Skeletal muscle satellite cell (primary cell): ENCODE data around the gene NHLRC4.

Experiments
- H3K27me3 ChIP-seq: 2 replicates; pipeline ENCODE4 v1.7.0; 2013; ENCODE audit warnings: low read length; ENCODE audit not compliant: control insufficient read depth, insufficient read depth
- H3K36me3 ChIP-seq: 2 replicates; pipeline ENCODE4 v1.7.0; 2013; ENCODE audit warnings: mild to moderate bottlenecking, control low read depth, low read length; ENCODE audit not compliant: insufficient read depth
- H3K4me1 ChIP-seq: 2 replicates; pipeline ENCODE4 v1.7.0; 2013; ENCODE audit warnings: low read length; ENCODE audit not compliant: control insufficient read depth, insufficient read depth
- H3K4me2 ChIP-seq: 2 replicates; pipeline ENCODE4 v1.7.0; 2013; ENCODE audit warnings: mild to moderate bottlenecking, low read length
- H3K4me3 ChIP-seq: 2 replicates; pipeline ENCODE4 v1.7.0; 2013; ENCODE audit warnings: low read length
- H3K9ac ChIP-seq: 2 replicates; pipeline ENCODE4 v1.7.0; 2013; ENCODE audit warnings: mild to moderate bottlenecking, low read depth, low read length, moderate library complexity
- H3K9me3 ChIP-seq: replicated peaks from 2 replicates; pipeline ENCODE4 v1.7.0; 2013; ENCODE audit warnings: mild to moderate bottlenecking, control low read depth, low read length

The NHLRC4 gene

GRCh38 chr16:576197-576822 is 9.5 kb downstream of the NHLRC4 start:
- peaks cover 23% of the 10 kb centered on the region for H3K36me3 ChIP-seq
- H3K4me2 ChIP-seq: no peak overlapping the region
- H3K9me3 ChIP-seq: no peaks in the 10 kb centered on the region
- H3K4me3 ChIP-seq: no peak overlapping the region
- H3K27me3 ChIP-seq: no peaks in the 10 kb centered on the region
- H3K4me1 ChIP-seq: peaks cover 4% of the 10 kb centered on the region
- H3K9ac ChIP-seq: no peak overlapping the region

GRCh38 chr16:576823-577201 is 10.0 kb downstream of the NHLRC4 start:
- H3K4me3 ChIP-seq: no peak overlapping the region
- H3K9me3 ChIP-seq: no peaks in the 10 kb centered on the region
- H3K36me3 ChIP-seq: peaks cover 23% of the 10 kb centered on the region
- H3K9ac ChIP-seq: no peak overlapping the region
- H3K4me2 ChIP-seq: no peak overlapping the region
- H3K27me3 ChIP-seq: no peaks in the 10 kb centered on the region
- no peaks in the 10 kb centered on the region for H3K4me1 ChIP-seq

- H3K9ac ChIP-seq: no peak overlapping the region
- no peak overlapping the region for H3K4me2 ChIP-seq
- H3K4me3 ChIP-seq: no peak overlapping the region
- H3K4me1 ChIP-seq: no peaks in the 10 kb centered on the region
- H3K9me3 ChIP-seq: no peaks in the 10 kb centered on the region
- H3K36me3 ChIP-seq: peaks cover 19% of the 10 kb centered on the region
- no peaks in the 10 kb centered on the region for H3K27me3 ChIP-seq
Measured at GRCh38 chr16:577796-578195, 11.0 kb downstream of the NHLRC4 start.

GRCh38 chr16:578232-578869 is 11.5 kb downstream of the NHLRC4 start:
- no peak overlapping the region for H3K4me2 ChIP-seq
- H3K36me3 ChIP-seq: peaks cover 24% of the 10 kb centered on the region
- H3K4me1 ChIP-seq: no peaks in the 10 kb centered on the region
- no peaks in the 10 kb centered on the region for H3K9me3 ChIP-seq
- no peaks in the 10 kb centered on the region for H3K27me3 ChIP-seq
- no peak overlapping the region for H3K9ac ChIP-seq
- H3K4me3 ChIP-seq: no peak overlapping the region

GRCh38 chr16:578870-579405 is 12.1 kb downstream of the NHLRC4 start:
- Histone ChIP-seq H3K9ac (no peak overlapping the region), H3K4me3 (no peak overlapping the region), H3K4me1 (no peaks in the 10 kb centered on the region), H3K36me3 (peaks cover 24% of the 10 kb centered on the region), H3K27me3 (no peaks in the 10 kb centered on the region), H3K4me2 (peak overlapping the region; percentile 68), H3K9me3 (no peaks in the 10 kb centered on the region)

- H3K27me3 ChIP-seq: no peaks in the 10 kb centered on the region
- peaks cover 2% of the 10 kb centered on the region for H3K4me1 ChIP-seq
- H3K36me3 ChIP-seq: peaks cover 11% of the 10 kb centered on the region
- H3K4me3 ChIP-seq: no peak overlapping the region
- H3K9me3 ChIP-seq: no peaks in the 10 kb centered on the region
- H3K9ac ChIP-seq: no peak overlapping the region
- no peak overlapping the region for H3K4me2 ChIP-seq
Measured at GRCh38 chr16:580141-580945, 13.5 kb downstream of the NHLRC4 start.

- H3K4me1 ChIP-seq: peaks cover 8% of the 10 kb centered on the region
- H3K27me3 ChIP-seq: no peaks in the 10 kb centered on the region
- H3K4me3 ChIP-seq: no peak overlapping the region
- H3K9me3 ChIP-seq: no peaks in the 10 kb centered on the region
- H3K36me3 ChIP-seq: peaks cover 8% of the 10 kb centered on the region
- no peak overlapping the region for H3K9ac ChIP-seq
- no peak overlapping the region for H3K4me2 ChIP-seq
Measured at GRCh38 chr16:580946-581498, 14.2 kb downstream of the NHLRC4 start.

- Histone ChIP-seq H3K36me3 (peaks cover 8% of the 10 kb centered on the region), H3K4me3 (no peak overlapping the region), H3K4me2 (no peak overlapping the region), H3K27me3 (no peaks in the 10 kb centered on the region), H3K9ac (no peak overlapping the region), H3K4me1 (peaks cover 18% of the 10 kb centered on the region), H3K9me3 (no peaks in the 10 kb centered on the region)
Measured at GRCh38 chr16:582218-582613, 15.4 kb downstream of the NHLRC4 start.

- no peak overlapping the region for H3K9ac ChIP-seq
- H3K36me3 ChIP-seq: peaks cover 8% of the 10 kb centered on the region
- no peaks in the 10 kb centered on the region for H3K9me3 ChIP-seq
- H3K27me3 ChIP-seq: no peaks in the 10 kb centered on the region
- no peak overlapping the region for H3K4me2 ChIP-seq
- H3K4me1 ChIP-seq: peaks cover 22% of the 10 kb centered on the region
- H3K4me3 ChIP-seq: no peak overlapping the region
Measured at GRCh38 chr16:582614-583331, 16.0 kb downstream of the NHLRC4 start.

- no peak overlapping the region for H3K4me2 ChIP-seq
- no peaks in the 10 kb centered on the region for H3K27me3 ChIP-seq
- H3K9me3 ChIP-seq: no peaks in the 10 kb centered on the region
- no peak overlapping the region for H3K9ac ChIP-seq
- no peak overlapping the region for H3K4me3 ChIP-seq
- peaks cover 8% of the 10 kb centered on the region for H3K36me3 ChIP-seq
- H3K4me1 ChIP-seq: peaks cover 29% of the 10 kb centered on the region
Measured at GRCh38 chr16:583470-583814, 16.6 kb downstream of the NHLRC4 start.
